HG03039 (cell line): Measurements from ENCODE around the gene ASGR1.
"Not testable (repeated sequence)": the region's sequence is repeated elsewhere in the genome, so short reads cannot be mapped to it uniquely, and the experiment has no call there.

Source experiments
- ATAC-seq: cut with Tn5 transposase; IDR thresholded peaks from one replicate; pipeline ENCODE4 v1.9.1; 2021; ENCODE audit warnings: mild to moderate bottlenecking, moderate library complexity; ENCODE audit not compliant: unreplicated experiment

The ASGR1 gene

DNA sequence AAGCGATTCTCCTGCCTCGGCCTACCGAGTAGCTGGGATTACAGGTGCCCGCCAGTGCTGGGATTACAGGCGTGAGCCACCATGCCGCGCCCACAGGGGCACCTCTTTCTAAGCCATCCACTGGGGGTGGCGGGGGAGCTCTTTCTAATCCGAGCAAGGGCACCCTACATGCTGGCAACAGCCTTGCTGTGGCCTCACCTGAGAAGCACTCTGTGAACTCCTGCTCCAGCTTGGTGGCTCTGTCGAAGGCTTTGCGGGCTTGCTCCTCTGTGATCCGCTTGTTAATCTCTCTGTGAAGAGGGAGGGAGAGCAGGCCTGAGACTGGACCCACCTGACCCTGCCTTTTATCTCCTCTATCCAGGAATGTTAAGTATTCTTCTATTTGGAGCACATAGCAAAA, 11.9 kb upstream of the ASGR1 start:
- no peak for ATAC-seq

DNA sequence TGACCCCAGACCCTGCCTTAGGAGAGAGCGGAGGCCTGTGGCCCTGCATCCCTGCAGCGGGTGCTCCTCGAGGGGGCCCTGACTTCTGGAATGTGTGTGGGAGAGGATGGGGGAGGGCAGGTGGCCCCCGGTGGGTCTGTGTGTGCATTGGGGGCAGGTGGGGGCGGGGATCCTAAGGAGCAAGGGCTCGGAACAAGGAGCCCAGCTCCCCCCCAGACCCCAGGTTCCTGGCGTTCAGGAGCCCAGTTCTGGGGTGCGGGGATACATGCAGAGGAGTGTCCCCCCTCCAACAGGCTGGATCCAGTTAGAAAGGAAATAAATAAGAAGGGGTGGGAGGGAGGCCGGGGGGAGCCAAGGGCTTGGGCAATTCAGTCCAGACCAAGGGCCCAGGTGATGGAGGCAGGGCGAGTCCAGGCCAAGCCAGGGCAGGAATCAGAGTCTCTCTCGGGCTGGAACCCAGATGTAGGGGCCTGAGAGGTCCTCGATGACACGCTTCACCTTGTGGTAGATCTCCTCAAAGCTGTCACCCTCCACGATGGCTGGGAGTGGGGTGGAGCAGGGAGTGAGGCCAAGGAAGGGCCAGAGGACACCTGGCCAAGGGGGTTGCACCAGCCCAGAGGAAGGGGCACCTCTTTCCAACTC, 11.2 kb upstream of the ASGR1 start:
- ATAC-seq, result no peak

DNA sequence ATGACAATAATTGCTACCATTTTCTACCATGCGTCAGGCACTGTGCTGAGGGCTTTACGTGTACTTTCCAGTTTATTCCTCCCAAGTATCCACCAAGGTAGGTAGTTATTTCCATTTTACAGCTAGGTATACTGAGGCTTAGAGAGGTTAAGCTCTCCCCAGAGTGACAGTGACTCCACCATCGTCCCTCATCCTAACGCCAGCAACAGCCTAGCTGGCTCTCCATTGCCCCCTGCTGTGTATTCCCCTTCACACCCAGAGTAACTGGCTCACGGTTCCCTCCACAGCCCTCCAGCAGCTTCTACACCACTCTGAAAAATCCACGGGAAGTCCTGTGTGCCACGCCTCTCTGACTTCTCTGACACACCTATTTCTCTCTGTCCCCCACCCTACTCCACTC, 7.1 kb upstream of the ASGR1 start:
- ATAC-seq, result no peak

DNA sequence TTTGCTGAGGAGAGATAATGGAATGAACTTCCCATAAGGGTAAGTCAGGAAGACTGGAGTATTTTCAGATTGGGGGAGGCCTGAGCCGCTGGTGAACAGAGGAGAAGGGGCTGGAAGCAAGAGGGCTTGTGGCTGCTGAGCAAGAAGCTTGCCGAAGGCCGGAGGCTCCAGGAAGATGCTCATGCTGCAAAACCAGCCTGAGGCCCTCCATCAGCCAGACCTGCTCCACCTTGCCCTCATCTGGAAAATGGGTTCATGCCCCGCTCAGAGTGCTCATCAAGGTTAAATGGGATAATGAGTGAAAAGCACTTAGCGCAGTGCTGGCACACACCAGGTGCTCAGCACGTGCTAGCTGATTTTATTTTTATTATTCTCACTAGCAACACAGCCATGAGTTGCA, 5.5 kb upstream of the ASGR1 start:
- no peak for ATAC-seq

DNA sequence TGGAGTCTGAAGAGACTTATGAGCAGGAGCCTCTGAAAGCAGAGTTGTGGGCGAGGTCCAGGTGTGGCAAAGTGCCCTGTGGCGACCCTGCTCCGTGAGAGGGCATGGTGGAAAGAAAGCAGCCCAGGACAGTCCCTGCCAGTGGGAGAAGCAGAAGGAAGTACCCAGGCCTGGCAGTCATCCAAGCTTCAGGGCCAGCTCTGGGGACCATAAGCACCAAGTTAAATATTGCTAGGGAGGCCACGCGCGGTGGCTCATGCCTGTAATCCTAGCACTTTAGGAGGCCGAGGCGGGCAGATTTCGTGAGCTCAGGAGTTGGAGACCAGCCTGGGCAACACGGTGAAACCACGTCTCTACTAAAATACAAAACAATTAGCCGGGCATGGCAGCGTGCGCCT, 4.9 kb upstream of the ASGR1 start:
- ATAC-seq, result no peak

DNA sequence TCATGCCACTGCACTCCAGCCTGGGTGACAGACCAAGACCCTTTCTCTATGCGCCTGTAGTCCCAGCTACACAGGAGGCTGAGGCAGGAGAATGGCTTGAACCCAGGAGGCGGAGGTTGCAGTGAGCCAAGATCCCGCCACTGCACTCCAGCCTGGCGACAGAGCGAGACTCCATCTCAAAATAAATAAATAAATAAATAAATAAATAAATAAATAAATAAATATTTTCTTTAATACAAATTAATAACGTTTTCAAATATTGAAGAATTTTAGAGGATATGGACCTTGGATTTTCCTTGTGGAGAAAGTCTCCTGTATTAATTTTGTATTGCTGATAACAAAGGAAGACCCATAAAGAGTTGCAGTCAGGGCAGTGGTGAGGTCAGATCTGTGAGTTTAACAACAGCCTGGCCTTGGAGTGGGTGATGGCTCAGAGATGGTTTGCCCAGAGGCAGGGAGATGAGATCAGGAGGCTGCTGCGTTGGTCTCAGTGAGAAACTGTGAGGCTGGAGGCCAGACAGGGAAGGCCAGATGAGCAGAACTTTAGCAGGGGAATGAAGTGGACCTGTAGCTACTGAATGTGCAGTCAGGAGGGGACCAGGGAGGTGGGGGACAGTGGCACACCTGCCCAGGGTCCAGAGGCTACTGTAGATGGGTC, 4.4 kb upstream of the ASGR1 start:
- no peak for ATAC-seq

DNA sequence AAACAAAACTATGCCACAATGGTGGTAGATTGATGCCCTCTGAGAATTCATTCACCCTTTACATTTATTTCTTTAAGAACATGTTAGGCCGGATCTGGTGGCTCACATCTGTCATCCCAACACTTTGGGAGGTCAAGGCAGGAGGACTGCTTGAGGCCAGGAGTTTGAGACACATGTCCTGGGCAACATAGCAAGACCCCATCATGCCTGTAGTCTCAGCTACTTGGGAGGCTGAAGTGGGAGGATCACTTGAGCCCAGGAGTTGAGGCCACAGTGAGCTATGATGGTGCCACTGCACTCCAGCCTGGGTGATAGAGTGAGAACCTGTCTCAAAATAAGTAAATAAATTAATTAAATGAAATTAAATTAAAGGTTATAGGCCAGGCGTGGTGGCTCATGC, 2.9 kb upstream of the ASGR1 start:
- not testable (repeated sequence) for ATAC-seq

DNA sequence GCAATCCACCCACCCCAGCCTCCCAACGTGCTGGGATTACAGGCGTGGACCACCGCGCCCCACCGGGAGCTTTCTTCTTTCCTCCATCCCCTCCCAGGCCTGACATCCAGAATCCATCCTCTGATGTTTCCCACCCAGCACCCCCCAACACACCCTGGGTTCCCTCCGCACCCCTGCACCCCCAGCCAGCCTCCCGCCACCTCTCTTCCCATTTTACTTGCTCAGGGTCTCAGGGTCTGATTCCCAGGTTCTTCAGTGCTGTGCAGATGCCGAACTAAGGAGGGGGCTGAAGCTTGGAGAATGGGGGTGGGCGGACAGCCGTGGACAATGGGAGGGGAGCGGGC, 225 bp downstream of the ASGR1 start:
- ATAC-seq, result no peak

DNA sequence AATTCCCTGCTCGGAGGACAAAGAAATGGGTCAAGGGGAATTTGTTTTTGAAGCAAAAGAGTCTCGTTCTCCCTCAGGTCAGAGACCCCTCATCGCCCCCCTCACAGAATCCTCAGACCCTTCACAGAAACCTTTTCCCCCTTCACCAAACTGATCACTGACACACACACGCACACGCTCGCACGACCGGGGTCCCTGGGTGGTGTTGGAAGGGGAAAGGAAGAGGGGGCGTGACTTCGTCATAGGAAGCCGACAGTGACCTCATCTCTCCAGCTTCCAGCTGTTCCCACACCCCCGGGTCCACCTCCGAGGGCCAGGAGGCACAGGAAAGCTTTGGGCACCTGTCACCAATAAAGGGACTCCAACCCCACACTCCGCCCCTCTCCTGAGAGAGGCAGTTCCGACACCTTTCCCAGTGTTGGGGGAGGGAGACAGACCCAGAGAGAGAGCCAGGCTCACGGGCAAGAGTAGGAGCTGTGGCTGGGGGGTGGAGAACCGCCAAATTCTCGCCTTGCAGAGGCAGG, 1.2 kb downstream of the ASGR1 start:
- ATAC-seq, result no peak

DNA sequence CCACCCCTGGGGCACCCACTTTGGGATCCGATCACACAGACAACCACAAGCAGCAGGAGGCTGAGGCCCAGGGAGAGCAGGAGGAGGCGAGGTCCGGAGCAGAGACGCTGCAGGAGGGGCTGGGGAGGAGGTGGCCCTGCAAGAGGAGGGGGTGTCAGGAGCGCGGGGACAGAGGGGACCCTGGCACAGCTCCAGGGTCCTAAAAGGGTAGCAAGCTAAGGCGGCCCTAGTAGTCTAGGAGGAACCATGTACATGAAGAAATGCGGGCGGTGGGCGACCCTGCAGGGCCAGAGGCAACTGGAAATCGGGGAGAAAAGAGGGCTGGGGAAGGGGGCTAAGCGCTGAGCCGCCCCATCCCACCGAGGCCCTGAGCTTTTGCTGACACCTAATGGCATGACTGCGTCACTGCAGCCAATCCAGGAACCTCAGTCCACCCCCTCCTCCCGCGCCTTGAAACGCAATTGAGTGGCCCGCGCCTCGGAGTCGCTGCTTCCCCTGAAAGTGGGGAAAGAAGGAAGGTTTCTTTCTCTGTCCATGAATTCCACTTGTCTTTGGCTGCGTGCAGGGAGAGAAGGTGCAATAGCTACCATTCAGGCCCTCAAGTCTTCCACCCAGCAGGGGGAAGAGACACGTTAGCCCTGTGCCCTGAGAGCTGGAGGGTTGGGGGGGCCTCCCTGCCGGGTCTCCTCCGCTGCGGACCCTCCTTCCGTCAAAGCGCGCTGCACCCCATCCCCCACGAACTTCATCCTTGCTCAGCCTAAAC, 1.8 kb downstream of the ASGR1 start:
- ATAC-seq, result no peak

DNA sequence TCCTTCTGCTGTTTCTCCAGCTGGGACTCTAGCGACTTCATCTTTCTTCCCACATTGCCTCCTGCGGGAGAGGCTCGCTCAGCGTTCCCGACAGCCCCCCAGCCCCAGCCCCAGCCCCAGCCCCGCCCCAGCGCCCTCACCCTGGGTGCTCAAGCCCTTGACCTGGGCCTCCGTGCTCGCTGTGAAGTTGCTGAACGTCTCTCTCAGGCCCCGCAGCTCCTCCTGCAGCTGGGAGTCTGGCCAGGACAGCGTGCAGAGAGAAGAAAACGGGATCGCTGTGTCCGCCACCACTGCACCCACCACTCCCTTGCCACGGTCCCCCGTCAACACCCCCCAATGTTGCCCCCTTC, 2.4 kb downstream of the ASGR1 start:
- no peak for ATAC-seq

DNA sequence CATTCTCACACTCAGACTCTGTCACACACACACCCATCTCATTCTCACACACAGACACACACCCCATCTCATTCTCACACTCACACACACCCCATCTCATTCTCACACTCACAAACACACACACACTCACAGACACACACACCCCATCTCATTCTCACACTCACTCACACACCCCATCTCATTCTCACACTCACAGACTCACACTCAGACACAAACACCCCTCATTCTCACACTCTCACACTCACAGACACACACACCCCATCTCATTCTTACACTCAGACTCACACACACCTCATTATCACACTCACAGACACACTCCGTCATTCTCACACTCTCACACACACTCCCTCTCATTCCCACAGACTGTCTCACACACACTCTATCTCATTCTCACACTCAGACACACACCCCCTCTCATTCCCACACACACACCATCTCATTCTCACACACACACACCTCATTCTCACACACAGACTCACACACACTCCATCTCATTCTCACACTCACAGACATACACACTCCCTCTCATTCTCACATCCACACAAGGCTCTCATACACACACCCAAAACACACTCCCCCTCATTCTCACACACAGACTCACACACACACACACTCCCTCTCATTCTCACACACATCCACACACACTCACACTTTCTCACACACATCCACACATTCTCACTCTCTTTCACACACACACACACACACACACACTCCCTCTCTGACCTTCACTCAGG, 2.9 kb downstream of the ASGR1 start:
- ATAC-seq, result no peak

DNA sequence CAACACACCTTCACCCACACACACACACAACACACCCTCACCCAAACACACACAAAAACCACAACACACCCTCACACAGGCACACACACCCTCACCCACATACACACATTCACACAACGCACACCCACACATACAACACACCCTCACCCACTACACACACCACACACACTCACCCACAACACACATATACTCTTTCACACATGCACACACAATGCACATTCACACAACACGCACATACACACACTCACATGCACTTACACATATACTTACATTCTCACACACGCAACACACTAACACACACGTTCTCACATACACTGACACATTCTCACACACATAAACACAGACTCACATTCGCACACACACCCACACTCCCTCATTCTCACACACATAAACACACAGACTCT, 3.8 kb downstream of the ASGR1 start:
- ATAC-seq, result no peak

DNA sequence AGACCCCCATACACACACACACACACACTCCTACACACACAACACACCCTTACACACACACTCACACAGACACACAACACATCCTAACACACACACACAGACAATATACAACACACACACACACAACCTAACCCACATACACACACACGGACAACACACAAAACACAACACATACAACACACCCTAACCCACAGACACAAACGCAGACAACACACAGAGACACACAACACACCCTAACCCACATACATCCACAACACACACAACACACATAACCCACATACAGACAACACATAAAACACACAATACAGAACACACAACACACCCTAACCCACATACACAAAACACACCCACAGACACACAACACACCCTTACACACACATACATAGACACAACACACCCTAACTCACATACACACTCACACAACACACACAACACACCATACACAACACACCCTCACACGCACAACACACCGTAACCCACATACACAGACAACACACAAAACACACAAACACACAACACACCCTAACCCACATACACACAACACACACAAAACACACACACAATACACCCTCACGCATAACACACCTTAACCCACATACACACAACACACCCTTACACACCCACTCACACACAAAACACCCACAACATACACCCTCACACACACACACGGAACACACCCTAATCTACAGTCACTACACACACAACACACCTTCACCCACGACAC, 4.4 kb downstream of the ASGR1 start:
- no peak for ATAC-seq

DNA sequence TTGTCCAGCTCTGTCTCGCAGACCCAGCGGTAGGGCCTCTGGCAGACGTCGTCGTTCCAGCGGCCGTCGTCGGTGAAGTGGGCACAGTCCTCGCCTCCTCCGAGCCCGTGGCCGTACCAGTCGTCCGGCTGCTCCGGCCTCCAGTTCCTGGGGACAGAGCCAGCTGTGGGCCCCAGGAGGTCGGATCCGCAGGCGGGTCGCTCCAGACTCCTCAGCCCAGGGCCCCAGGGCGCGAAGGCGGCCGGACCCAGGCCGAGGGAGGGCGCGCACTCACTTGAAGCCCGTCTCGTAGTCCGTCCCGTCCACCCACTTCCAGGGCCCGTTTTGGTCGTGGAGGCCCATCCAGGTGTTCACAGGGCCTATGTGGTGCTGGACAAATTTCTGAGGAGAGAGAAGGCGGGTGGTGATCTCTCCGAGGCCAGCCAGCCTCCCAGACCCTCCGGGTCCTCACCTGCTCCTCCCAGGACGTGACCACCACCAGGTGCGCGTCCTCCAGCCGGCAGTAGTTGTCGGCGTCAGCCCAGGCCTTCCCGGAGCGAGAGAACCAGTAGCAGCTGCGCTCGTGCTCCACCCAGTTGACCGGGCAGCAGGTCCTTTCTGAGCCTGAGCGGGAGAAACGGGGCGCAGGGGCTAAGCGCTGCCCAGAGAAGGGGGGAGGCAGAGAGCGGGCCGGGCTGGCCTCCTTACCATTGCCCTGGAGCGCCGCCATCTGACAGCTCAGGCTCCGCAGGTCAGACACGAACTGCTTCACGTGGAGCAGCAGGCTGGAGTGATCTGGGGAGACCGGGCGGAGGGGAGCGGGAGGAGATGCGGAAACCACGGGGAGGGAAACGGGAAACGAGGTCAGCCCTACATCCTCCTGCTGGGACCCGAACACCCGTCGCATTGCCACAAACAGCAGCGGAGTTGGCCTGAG, 5.2 kb downstream of the ASGR1 start:
- ATAC-seq, result no peak

DNA sequence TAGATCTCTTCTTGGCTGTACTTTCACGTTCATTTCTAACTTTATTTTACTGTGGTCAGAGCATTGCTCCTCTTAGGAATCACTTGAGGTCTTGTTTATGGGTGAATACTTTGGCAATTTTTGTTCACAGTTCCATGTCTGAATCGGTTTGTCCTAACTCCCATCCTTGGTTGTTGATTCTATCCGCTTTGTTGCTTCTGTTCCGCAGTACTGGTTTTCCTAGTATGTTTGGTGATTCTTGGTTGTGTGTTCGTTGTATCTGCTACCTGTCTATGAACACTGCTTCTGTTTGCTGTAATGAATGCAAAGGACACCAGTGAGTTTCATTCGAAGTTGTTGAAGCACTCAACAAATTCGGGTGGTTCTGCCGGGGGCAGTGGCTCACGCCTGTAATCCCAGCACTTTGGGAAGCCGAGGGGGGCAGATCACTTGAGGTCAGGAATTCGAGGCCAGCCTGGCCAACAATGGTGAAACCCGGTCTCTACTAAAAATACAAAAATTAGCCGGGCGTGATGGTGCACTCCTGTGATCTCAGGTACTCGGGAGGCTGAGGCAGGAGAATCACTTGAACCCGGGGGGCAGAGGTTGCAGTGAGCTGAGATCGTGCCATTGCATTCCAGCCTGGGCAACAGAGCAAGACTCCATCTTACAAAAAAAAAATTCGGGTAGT, 6.5 kb downstream of the ASGR1 start:
- not testable (repeated sequence) for ATAC-seq

DNA sequence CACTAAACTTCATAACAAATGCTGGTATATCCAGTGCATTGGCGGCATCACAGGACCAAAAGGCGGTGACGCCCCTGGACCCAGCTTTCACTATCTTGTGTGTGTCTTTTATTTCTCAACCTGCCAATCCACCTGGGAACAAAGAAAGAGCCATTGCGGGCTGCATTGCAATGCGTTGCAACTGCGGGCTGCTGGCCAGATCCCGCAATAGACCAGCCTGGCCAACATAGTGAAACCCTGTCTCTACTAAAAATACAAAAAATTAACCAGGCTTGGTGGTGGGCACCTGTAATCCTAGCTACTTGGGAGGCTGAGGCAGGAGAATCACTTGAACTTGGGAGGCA, 9.6 kb downstream of the ASGR1 start:
- not testable (repeated sequence) for ATAC-seq

DNA sequence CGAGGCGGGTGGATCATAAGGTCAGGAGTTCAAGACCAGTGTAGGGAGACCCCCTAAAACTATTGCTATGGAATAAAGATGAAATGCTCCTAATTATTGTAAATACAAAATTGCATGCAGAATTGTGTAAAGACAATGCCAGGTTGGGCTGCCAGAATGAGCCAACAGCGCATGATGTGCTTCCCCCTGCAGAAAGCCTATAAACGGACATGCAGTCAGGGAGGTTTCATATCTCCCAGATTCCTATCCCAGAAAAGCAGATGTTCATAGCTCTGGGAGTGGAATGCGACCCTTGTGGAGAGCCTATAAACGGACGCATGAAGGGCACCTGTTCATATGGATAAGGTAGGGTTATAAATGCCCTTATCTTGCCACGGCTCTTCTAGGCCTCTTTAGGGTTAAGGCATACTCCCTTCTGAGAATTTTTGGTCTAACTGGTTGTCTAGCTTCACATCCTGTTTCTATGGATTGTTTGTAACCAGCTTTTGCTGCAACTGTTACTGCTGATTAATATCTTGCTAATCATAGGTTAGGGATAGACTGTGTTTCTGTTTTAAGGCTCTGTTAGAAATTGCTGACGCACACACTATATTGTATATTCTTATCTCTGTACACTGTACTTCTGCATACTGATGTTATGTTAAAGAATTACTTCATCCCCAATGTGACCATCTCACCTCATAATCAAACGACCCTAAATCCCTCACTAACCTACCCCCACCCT, 10.2 kb downstream of the ASGR1 start:
- ATAC-seq, result not testable (repeated sequence)

DNA sequence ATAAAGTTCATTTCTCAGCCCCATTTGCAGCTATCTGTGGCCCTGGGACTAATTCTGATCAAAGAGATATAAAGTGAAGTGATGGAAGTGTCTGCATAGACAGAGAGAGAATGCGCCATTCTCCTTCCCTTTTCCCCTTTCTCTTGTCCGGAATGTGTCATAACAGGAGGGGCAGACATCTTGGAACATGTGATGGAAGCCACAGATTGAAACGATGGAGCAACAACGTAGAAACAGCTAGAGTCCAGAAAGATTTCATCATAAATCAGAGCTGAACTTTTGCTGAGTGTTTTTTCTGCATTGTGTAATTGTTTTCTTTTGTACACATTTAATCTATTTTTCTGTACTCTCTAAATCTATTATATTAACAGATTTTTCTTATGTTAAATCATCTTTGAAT, 11.3 kb downstream of the ASGR1 start:
- no peak for ATAC-seq
